A673 (cell line): ENCODE data around the gene STAU1. TPM values are rescaled to one million over a fixed set of nuclear protein-coding genes. Genes with fewer than 3 reads are reported as not detected.

Source experiments
- BruUV-seq: library from RNA; stranded (reverse); fragments of 400-500 nt; replicated peaks from 2 replicates; lab custom pipeline; 2021; lab: Mats Ljungman, UMichigan
- CTCF ChIA-PET: fragments of 300-600 bp; sonication (Branson Sonifier 250); formaldehyde crosslinking; loops from one replicate; lab custom pipeline; 2022; ENCODE audit warnings: antibody characterized with exemption; lab: Charles Lee
- POLR2A ChIA-PET: fragments of 300-600 bp; sonication (Branson Sonifier 250); formaldehyde crosslinking; loops from one replicate; lab custom pipeline; 2022; ENCODE audit warnings: antibody characterized with exemption; ENCODE audit not compliant: low non-redundant PET; lab: Charles Lee
- DNase-seq: peaks from one replicate; pipeline ENCODE4 v3.0.0-alpha.2; 2015; ENCODE audit warnings: low spot score
- H3K27ac ChIP-seq: fragments of 200-600 bp; sonication (generic); 2 replicates; pipeline ENCODE4 v1.5.1; 2016; ENCODE audit warnings: mixed run types, low read depth, mild to moderate bottlenecking, mixed read lengths, antibody characterized with exemption, low read length; ENCODE audit not compliant: poor library complexity, severe bottlenecking
- H3K27me3 ChIP-seq: fragments of 200-600 bp; sonication (generic); replicated peaks from 2 replicates; pipeline ENCODE4 v1.6.1; 2017; ENCODE audit warnings: mixed run types, low read depth, mild to moderate bottlenecking, mixed read lengths, antibody characterized with exemption, low read length; ENCODE audit not compliant: insufficient read depth, poor library complexity
- H3K36me3 ChIP-seq: fragments of 200-600 bp; sonication (generic); 2 replicates; pipeline ENCODE4 v1.6.1; 2016; ENCODE audit warnings: mixed run types, mild to moderate bottlenecking, mixed read lengths, antibody characterized with exemption, low read length; ENCODE audit not compliant: insufficient read depth, poor library complexity, severe bottlenecking
- H3K4me1 ChIP-seq: fragments of 200-600 bp; sonication (generic); 2 replicates; pipeline ENCODE4 v1.6.1; 2017; ENCODE audit warnings: mixed run types, mild to moderate bottlenecking, mixed read lengths, antibody characterized with exemption, low read length; ENCODE audit not compliant: insufficient read depth, poor library complexity, severe bottlenecking
- H3K4me3 ChIP-seq: fragments of 200-600 bp; sonication (generic); 2 replicates; pipeline ENCODE4 v1.5.1; 2016; ENCODE audit warnings: low read depth, mixed run types, mild to moderate bottlenecking, mixed read lengths, low read length; ENCODE audit not compliant: poor library complexity, severe bottlenecking
- H3K9me3 ChIP-seq: fragments of 200-600 bp; sonication (generic); 2 replicates; pipeline ENCODE4 v1.6.1; 2016; ENCODE audit warnings: mixed run types, low read depth, mild to moderate bottlenecking, mixed read lengths, antibody characterized with exemption, low read length; ENCODE audit not compliant: poor library complexity, severe bottlenecking
- CTCF ChIP-seq: fragments of 300-800, 200-600 bp; sonication (generic); conservative IDR thresholded peaks from 2 replicates; pipeline ENCODE4 v1.5.1; 2017; ENCODE audit warnings: low read depth, mild to moderate bottlenecking, antibody characterized with exemption, low read length, moderate library complexity, mixed read lengths
- EZH2 ChIP-seq: fragments of 200-600 bp; sonication (generic); IDR thresholded peaks from 2 replicates; pipeline ENCODE4 v1.6.1; 2017; ENCODE audit warnings: borderline replicate concordance, low read depth, mild to moderate bottlenecking, mixed read lengths, antibody characterized with exemption, low read length; ENCODE audit not compliant: poor library complexity, severe bottlenecking
- intact Hi-C: fragments of 100-400 bp; cut with micrococcal nuclease; formaldehyde crosslinking; loops from one replicate; pipeline ENCODE4 v1.10.0; 2022; ENCODE audit not compliant: unreplicated experiment
- total RNA-seq: library from RNA; stranded (reverse); gene quantifications from 2 replicates; pipeline ENCODE4 v1.2.3, GENCODE V29; 2021

The STAU1 gene
- total RNA-seq, 1 experiment from 2014 or later = 104 TPM

- Histone ChIP-seq H3K27ac (no peak overlapping the region), H3K4me1 (no peaks in the 10 kb centered on the region), H3K27me3 (no peaks in the 10 kb centered on the region), H3K9me3 (no peaks in the 10 kb centered on the region), H3K4me3 (no peak overlapping the region), H3K36me3 (peaks cover 3% of the 10 kb centered on the region)
- no TSS peak for BruUV-seq
- intact Hi-C loops = no loop called here
- ChIA-PET CTCF (no interaction called here), POLR2A (no interaction called here)
- DNase-seq = no peak
- TF ChIP-seq EZH2 = no peak
- no peak for TF ChIP-seq CTCF
Observed at GRCh38 chr20:49157146-49157545, 31.0 kb downstream of the STAU1 start.

- ChIA-PET POLR2A (no interaction called here), CTCF (no interaction called here)
- H3K4me3 ChIP-seq = no peak overlapping the region
- H3K27me3 ChIP-seq = no peaks in the 10 kb centered on the region
- no TSS peak for BruUV-seq
- peaks cover 7% of the 10 kb centered on the region for H3K36me3 ChIP-seq
- DNase-seq = no peak
- no peaks in the 10 kb centered on the region for H3K9me3 ChIP-seq
- intact Hi-C loops = no loop called here
- no peaks in the 10 kb centered on the region for H3K4me1 ChIP-seq
- H3K27ac ChIP-seq = no peak overlapping the region
- TF ChIP-seq CTCF (no peak), EZH2 (no peak)
Observed at GRCh38 chr20:49156481-49156880, 31.7 kb downstream of the STAU1 start.

GRCh38 chr20:49151436-49151835 lies 36.7 kb downstream of the STAU1 start:
- no peak for TF ChIP-seq EZH2
- TF ChIP-seq CTCF = no peak
- POLR2A ChIA-PET = interaction anchor here (0.7 kb wide), 1 partner anchor 126 kb away, joined by 25 read pairs; no protein-coding TSS in a partner anchor
- no peaks in the 10 kb centered on the region for H3K9me3 ChIP-seq
- CTCF ChIA-PET = interaction anchor here (0.6 kb wide), 1 partner anchor 1014 kb away, joined by 5 read pairs; no protein-coding TSS in a partner anchor
- H3K27ac ChIP-seq = no peak overlapping the region
- no peak overlapping the region for H3K4me3 ChIP-seq
- DNase-seq = no peak
- no TSS peak for BruUV-seq
- H3K27me3 ChIP-seq = no peaks in the 10 kb centered on the region
- H3K36me3 ChIP-seq = peaks cover 23% of the 10 kb centered on the region
- no peaks in the 10 kb centered on the region for H3K4me1 ChIP-seq
- intact Hi-C loops = no loop called here
